PFSK-1 (cell line): ENCODE data around the gene PLEKHG4B.

ENCODE experiments used
- POLR2AphosphoS5 ChIP-seq: IDR thresholded peaks from 2 replicates; pipeline ENCODE4 v1.6.1; 2012; ENCODE audit warnings: low read depth, mild to moderate bottlenecking, control low read depth, low read length, moderate library complexity
- SIN3A ChIP-seq: IDR thresholded peaks from 2 replicates; pipeline ENCODE4 v1.6.1; 2012; ENCODE audit warnings: mild to moderate bottlenecking, low read length, moderate library complexity, borderline replicate concordance; ENCODE audit not compliant: insufficient read depth

DNA sequence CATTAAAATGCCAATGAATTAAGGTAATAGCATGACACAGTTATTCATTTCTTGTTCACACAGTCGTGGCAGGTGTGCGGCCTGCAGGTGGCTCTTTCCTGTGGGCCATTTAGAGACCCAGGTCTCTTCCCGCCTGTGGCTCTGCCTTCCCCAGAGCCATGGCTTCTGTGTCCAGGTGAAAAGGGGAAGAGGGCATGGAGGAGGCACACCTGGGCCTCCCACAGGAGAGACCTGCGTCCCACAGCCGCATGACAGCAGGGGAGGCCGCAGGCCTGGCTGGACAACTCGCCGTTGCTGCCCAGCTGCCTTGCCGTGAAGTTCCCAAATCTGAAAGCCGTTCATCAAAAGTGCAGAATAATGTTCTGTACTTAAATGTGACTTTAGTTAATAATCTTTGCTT, 14.4 kb upstream of the PLEKHG4B start:
- TF ChIP-seq POLR2AphosphoS5 (no peak), SIN3A (no peak)
